ENCODE data around the gene FBXL13. TPM values are rescaled to one million over a fixed set of nuclear protein-coding genes. Genes with fewer than 3 reads are reported as not detected.

FBXL13 gene
- total RNA-seq, 2 donors from 2014 or later, result 4.2 to 5.6 TPM

GRCh38 chr7:102992509-102992937 lies 82.1 kb downstream of the FBXL13 start:
- H3K9me3 ChIP-seq, result no peaks in the 10 kb centered on the region

GRCh38 chr7:102991540-102992214 lies 82.9 kb downstream of the FBXL13 start:
- TF ChIP-seq POLR2A (IDR thresholded peaks at IDR 0.05), result peak in 1 of 3 donors; percentile 15
- TF ChIP-seq, protein P1, sequence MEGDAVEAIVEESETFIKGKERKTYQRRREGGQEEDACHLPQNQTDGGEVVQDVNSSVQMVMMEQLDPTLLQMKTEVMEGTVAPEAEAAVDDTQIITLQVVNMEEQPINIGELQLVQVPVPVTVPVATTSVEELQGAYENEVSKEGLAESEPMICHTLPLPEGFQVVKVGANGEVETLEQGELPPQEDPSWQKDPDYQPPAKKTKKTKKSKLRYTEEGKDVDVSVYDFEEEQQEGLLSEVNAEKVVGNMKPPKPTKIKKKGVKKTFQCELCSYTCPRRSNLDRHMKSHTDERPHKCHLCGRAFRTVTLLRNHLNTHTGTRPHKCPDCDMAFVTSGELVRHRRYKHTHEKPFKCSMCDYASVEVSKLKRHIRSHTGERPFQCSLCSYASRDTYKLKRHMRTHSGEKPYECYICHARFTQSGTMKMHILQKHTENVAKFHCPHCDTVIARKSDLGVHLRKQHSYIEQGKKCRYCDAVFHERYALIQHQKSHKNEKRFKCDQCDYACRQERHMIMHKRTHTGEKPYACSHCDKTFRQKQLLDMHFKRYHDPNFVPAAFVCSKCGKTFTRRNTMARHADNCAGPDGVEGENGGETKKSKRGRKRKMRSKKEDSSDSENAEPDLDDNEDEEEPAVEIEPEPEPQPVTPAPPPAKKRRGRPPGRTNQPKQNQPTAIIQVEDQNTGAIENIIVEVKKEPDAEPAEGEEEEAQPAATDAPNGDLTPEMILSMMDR (IDR thresholded peaks at IDR 0.05), result no peak
- ATAC-seq (peak; percentile 82), DNase-seq (peak; percentile 64 to 84 (median 71))
- peak overlapping the region; percentile 57 to 79 (median 68) for H3K27ac ChIP-seq
- intact Hi-C loops (cut with DNase I), result no loop called here
- no peaks in the 10 kb centered on the region for H3K9me3 ChIP-seq
- H3K27me3 ChIP-seq, result no peaks in the 10 kb centered on the region
- H3K4me3 ChIP-seq, result no peak overlapping the region
- peaks cover 54% of the 10 kb centered on the region for H3K4me1 ChIP-seq
- H3K36me3 ChIP-seq (replicated peaks in 1 of 2; ENCODE audit: insufficient read depth in 1 of 2, low read depth in 2 of 2), result no peaks in the 10 kb centered on the region
- WGBS, 2 donors, result 21 to 33% methylated on average over 2 of the region's 2 CpGs

More at GRCh38 chr7:102992509-102992937, 82.1 kb downstream of the FBXL13 start:
- H3K4me1 ChIP-seq, result peaks cover 54% of the 10 kb centered on the region
- intact Hi-C loops (cut with DNase I), result no loop called here
- no peak for ATAC-seq
- no peak overlapping the region for H3K4me3 ChIP-seq
- H3K27ac ChIP-seq, result peak overlapping the region; percentile 57 to 79 (median 68)
- WGBS, 2 donors, result 86 to 89% methylated on average over 5 of the region's 5 CpGs
- H3K27me3 ChIP-seq, result no peaks in the 10 kb centered on the region
- H3K36me3 ChIP-seq (replicated peaks in 1 of 2; ENCODE audit: insufficient read depth in 1 of 2, low read depth in 2 of 2), result no peaks in the 10 kb centered on the region
- TF ChIP-seq POLR2A (IDR thresholded peaks at IDR 0.05), result no peak
- TF ChIP-seq, protein P1 (IDR thresholded peaks at IDR 0.05), result no peak
- no peak for DNase-seq

DNA sequence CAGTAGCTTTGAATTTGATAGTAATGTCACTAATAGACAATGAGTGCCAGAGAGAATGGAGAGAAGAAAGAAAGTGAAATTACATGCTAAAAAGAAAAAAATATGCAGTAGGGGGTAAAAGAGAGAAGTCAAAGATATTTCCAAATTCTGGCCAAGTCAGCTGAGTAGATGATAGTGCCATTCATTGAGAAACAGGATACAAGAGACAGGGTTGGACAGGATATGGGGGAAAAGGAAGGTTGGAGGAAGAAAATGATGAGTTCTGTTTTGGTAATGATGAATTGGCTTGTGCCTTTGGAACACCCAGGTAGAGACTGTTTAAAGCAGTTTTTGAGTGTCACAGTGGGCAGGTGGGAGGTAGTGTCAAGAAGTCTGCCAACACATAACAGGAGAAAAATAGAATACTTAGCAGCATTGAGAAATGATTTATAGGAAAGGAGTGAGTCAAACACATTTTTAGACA lies 83.5 kb downstream of the FBXL13 start:
- intact Hi-C loops (cut with DNase I), result no loop called here
- Histone ChIP-seq H3K4me1 (peaks cover 54% of the 10 kb centered on the region), H3K4me3 (no peak overlapping the region), H3K27me3 (no peaks in the 10 kb centered on the region), H3K27ac (peak overlapping the region; percentile 35 to 79 (median 67)), H3K36me3 (replicated peaks in 1 of 2; ENCODE audit: insufficient read depth in 1 of 2, low read depth in 2 of 2) (no peaks in the 10 kb centered on the region), H3K9me3 (no peaks in the 10 kb centered on the region)
- DNase-seq (no peak), ATAC-seq (no peak)
- TF ChIP-seq POLR2A (IDR thresholded peaks at IDR 0.05), result no peak
- TF ChIP-seq, protein P1 (IDR thresholded peaks at IDR 0.05), result no peak

- Histone ChIP-seq H3K4me1 (peaks cover 54% of the 10 kb centered on the region), H3K27ac (peak overlapping the region in 1 of 4 donors; percentile 77), H3K9me3 (no peaks in the 10 kb centered on the region), H3K4me3 (no peak overlapping the region), H3K27me3 (no peaks in the 10 kb centered on the region), H3K36me3 (replicated peaks in 1 of 2; ENCODE audit: insufficient read depth in 1 of 2, low read depth in 2 of 2) (no peaks in the 10 kb centered on the region)
- intact Hi-C loops (cut with DNase I), result no loop called here
- WGBS, 2 donors, result 78 to 93% methylated on average over 2 of the region's 2 CpGs
- TF ChIP-seq, protein P1 (IDR thresholded peaks at IDR 0.05), result no peak
- TF ChIP-seq POLR2A (IDR thresholded peaks at IDR 0.05), result no peak
- no peak for ATAC-seq
- DNase-seq, result no peak
These were observed 84.0 kb downstream of the FBXL13 start for GRCh38 chr7:102990642-102991041.
